NOMO-1 treated with dmso at 0.1 percent for 144 hours (cell line): ENCODE measurements around the gene ANKS6.
A peak's percentile ranks its signal among the peaks of the same experiment; 100 is the strongest.

ENCODE experiments used
- DNase-seq: peaks from one replicate; lab custom pipeline; 2025; ENCODE audit not compliant: unreplicated experiment; lab: John Stamatoyannopoulos, UW

Gene ANKS6

DNA sequence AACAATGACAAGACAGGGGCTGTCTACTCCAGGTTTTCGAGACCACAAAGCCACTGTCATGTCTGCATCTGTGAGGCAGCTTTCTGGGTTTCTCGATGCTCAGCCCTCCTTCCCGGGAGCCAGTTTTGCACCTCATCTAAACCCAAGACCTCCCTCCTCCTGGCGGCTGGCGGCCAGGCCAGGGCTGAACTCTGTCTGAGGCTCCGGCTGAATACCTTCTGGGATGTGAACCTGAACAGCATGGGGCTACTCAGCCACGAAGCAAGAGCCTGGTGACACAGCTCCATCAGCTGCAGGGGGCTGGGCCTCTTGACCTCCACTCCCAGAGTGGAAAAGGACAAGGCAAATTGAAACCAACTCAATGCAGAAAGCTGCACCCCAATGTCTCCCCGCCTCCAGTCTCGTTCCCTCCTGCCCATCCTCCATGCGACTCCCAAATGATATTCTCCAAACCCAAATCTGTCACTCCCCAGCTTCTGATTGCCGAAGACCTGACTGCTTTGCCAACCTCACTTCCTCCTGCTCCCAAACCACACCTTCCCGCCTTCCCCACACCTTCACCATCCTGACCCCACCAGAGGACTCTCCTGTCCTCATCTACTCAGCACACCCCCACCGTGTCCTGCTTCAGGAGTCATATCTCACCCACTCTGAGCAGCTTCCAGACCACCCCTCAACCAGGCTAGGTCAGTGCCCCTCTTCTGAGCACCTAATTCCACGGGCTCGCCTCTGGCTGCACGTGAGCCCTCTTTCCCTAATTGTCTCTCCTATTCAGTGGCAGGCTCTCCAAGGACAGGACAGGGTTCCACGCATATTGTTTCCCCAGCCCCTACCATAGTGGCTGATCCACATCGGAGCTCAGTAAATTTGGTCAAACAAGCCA is 4.5 kb downstream of the ANKS6 start:
- no peak for DNase-seq

DNA sequence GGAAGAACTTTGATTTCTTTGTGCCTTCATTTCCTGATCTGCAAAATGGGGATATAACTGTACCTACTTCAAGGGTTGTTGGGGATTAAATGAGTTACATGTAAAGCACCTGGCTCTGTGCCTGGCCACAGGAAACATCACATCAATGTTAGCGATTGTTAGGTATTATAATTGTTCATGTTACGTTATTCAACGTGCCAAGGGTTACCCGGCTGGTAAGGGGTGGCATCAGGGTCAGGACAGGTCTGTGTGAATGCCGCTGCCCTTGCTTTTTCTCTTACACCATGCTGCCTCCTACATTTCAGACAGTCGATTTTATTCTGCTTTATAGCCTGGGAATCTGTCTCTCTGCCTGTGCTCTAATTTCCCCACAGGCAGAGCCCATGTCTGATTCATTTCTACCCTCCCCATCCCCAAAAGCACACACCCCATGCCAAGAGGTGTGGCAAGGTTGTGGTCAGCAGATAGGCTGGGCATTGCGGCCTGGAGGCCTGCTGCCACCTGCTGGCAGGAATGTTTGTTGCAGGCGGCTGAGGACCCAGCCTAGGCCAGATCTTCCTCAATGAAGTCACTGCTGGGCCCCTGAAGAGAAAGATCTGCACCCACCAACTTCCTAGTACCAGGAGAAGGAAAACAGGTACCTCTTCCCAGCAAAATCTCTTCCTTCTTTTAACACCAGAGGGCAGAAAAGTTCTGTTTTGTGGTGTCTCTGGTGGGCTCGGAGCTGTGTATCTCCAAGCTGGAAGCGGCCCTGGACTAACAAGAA is 5.3 kb downstream of the ANKS6 start:
- DNase-seq = peak; percentile 75

DNA sequence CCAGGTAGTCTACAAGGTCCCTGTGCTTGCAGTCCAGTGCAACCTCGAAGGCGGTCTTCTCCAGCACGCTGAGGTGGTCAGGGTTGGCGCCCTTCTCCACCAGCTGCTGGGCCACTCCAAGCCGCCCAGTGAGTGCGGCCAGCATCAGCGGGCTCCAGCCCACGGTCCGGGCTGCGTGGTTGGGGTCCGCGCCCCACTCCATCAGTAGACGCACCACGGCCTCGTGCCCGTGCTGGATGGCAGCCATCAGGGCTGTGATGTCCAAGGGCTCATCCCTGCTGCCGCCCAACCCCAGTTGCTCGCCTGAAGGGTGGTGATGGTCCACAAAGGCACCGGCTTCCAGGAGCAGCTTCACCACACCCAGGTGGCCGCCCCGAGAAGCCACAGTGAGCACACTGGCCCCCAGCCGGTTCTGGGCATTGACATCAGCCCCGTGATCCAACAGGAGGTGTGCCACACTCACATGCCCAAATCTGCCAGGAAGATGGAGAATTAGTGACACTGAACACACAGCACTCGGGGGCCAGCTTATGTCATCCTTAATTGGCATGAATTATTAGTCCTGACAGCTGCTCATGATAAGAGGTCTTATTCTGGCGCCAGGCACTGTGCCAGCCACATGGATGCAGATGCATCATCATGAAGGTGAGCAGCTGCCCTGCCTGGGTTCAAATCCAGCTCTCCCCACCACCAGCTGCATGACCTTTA is 6.1 kb downstream of the ANKS6 start:
- no peak for DNase-seq

DNA sequence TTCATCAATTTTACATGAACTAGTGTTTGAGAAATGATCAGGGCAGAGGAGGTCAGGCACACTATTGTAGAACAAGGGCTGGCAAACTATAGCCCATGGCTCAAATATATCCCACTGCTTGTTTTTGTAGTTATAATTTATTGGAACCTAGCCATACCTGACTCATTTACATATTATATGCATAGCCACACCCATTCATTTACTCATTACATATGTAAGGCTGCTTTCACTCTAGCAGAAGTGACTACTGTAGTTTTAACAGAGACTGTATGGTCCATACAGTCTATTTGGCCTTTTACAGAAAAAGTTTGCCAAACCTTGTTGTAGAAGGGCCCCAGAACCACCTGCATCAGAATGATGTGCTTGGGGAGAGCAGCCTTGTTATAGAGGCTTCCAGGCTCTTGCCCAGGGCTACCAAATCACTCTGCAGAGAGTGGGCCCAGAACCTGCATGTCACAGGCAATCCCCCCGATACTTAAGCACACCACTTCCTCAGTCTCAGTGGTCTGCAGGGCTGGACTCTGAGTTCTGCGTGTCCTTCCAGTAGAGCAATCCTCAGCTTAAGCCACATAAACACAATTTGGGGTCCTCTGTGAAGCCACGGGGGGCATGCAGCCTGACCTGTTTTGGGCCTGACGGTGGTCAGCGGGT is 6.7 kb downstream of the ANKS6 start:
- DNase-seq = no peak

DNA sequence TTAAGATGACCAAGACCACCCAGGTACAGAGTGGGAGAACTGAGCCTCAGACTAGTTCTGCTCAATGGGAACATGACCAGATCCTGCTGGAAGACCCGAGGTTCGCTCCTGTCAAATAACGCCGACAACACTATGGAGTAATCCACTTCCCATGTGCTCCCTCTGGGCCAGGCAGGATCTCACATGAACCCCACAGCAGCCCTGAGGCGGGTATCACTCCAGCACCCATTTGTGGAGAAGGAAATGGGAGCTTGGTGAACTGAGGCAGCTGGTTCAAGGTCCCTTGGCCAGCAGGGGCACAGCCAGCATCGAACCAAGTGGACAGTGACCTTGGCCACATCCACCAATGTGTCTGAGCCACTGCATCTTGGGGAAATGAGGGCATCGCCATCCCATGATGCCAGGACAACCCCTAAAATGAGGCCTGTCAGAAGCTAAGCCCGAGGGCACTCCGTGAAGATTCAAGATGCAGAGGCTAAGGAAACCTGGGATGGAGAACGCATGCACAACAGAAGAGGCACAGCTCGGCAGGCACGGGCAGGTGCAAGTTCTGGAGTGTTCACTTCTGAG is 8.5 kb downstream of the ANKS6 start:
- no peak for DNase-seq

DNA sequence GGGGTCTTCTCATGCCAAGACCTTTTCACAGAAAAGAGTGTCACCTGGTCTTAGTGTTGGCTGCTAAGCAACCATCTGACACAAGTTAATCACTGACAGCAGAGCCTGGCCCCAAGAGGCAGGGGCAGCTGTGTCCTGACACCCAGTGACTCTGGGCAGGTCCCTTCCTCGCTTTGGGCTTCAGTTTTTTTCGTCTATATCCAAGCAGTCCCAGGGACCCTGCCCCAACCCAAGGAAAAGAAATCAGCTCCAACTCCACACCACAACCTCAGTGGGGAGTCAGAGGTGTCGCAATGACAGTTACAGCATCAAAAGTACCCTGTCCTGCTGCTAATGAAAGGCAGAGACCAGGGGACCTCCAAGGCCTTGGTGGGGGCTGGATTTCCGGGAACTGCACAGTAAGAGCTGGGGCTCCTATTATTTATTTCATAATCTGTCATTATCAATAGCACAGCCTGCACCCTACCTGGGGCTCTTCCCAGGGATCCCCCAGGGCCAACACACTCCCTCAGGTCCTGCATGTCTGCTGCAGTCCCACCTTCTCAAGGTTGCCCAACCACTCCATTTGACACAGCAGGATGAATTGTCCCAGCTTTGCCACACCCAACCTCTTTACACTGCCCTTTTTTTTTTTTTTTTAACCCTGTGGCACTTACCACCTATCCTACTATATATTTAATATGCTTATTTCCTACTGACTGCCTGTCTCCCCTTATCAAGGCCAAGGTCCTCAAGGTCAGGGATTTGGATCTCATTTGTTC is 9.4 kb downstream of the ANKS6 start:
- DNase-seq = no peak

DNA sequence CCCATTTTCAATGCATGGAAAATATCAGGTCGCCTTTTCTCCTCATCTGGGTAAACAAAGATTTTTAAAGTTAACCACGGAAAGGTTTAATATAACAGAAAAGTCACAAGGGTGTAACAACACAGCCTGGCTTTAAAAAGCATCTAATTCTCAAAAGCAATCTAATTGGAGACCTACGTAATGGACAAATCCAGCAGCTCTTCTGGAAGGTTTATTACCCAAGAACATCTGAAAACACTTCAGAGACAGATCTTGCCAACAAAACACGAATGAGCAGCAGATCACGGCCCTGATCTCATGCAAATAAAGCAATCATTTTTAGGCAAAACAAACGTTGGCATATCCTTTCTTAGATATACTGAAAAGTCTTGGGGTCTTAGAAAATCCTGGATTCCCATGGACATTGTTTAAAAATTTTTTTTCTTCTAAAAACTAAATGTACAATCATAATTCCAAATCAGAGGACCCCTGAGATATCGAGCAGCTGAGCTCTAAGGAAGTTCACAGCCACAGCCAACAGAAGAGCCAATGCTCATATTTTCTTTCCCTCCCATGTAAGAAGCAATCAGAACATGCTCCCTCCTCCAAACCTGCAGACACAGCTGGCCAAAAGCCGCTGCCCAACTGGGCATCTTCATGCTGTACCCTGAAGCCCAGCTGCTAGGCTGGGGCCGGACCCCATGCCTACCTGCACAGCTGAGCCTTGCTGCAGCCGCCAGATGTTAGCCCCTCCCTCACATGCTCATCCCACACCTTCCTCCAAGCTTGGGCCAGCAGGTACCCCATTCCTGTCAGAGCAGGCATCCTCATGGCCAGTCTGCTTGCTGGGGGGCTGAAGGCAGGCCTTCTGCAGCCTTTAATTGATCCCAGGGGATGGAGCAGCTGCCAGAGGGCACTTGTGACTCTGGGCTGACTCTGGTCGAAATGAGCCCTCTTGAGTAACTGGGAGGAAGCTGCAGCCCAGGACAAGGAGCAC is 11.2 kb downstream of the ANKS6 start:
- DNase-seq = no peak

DNA sequence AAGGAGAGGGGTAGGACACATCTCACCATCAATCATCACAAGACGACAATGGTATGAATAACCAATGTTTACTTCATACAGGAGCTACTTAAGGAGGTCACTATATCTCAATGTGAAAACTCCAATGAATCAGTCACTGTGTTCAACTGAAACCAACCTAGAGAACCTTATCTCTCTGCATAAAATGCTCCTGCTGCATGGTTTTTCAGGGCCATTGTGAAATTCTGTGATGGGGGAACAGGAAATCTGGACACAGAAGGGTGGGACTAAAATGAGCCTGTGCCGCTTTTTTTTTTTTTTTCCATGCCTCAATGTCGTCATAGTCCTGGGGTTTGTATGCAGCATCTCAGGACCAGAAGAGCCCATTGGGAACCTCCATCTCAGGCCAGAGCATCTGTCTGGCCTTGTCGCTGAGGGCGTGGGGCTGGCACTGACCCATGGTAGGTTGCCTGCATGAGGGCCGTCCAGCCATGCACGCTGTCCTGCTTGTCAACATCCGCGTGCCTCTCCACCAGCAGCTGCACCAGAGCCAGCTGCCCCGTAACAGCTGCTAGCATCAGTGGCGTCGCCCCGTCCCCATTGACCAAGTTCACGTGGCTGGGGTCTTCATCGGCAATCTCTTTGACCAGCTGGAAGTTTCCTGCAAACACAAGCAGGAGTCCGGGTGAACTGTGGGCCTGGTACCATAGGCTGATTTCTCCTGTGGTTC is 12.7 kb downstream of the ANKS6 start:
- no peak for DNase-seq

DNA sequence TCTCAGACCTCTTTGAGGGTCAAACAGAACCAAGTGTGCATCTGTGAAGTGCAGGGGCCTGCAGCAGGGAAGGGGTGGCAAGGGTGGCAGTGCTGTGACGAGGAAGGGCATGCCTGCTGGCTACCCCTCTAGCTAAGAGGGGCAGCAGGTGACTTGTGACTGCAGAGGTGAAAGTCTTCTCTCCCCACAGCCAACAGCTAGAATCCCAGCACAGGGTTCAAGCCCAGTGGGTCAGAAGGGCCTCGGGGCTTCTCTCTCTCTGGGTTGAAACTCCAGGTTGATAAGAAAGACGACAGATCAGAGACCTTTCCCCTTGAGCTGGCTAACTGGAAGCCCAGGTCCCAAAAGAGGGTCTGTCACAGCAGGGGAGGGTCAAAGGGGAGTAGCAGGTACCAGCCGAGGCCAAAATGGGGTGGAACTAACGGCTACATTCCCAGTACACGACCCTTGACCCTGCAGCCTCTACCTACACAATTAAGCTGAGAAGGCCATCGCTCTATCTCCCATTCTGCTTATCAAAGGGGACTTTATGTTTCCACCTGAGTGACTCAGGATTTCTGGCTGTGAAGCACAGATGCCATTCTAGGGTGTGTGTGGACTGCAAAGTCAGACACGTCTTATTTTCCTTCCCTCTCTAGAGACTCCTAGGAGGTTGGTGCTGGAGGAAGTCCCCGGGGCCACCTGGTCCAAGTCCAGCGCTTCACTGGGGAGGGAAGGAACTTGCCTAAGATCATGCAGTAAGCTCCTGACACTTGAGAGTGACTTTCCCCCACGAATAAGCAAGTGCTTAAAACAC is 14.6 kb downstream of the ANKS6 start:
- DNase-seq = no peak

DNA sequence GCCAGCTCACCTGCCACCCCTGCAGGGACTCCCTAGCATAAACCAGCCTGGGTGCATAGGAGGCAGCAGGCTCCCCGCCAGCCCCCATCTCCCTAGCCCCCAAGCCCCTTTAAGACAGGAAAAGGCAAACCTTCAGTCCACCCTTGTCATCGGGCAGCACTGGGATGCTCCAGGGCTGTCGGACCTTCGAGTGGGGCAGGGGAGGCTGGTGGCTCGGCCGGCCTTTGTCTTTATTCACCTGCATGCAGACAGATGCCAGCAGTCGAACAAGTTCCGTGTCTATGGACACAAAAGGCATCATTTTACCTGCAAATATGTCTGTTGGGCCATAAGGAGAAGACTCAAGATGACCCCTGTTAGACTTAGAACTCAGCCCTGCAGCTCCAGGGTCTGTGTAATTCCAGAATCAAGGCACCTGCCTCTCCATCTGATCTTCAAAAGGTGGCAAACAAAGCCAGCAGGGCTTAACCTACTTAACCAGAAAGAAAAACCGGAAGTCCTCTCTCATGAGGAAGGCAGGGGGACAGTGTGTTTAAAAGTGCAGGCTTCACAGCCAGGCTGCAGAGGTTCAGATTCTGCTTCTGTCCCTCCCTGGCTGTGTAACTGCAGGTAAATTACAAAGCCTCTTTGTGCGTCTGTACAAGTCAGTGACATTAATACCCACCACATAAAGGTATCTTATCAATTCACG is 16.2 kb downstream of the ANKS6 start:
- DNase-seq = no peak

DNA sequence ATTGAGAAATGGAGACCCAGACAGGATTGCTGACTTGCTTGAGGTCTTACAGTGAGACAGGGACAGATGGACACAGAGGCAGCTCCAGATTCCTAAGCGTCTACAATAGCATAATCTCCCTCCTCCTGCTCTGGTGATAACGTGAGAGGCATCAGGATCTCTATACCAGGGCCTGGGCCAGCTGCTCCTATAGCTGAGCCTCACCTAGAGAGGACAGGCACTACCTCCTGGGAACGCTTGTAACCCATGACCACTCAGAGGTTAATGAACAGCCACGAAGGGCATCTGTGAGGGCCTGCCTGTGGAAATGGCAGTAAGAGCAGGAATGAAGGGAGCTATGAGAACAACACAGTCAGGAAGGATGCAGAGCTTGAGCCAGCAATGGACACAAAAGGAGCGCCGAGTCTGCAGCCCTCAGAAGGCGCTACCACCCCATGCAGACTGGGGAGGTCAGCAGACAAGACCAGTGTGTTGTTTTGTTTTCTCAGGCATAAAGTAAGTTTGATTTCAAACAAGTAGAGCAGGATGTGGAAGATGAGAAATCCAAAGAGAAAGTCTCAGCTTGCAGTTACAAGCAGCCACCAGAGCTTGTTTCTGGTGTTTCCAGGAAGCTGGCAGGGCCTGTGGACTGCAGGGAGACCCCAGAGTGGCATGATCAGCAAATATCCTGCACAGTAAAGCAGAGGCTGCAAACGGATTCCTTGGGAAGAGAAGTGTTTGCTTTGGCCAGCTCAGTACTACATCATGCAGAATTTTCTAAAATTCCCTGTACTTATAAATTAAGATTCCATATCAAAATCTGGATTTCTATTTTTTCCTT is 17.4 kb downstream of the ANKS6 start:
- DNase-seq = no peak

DNA sequence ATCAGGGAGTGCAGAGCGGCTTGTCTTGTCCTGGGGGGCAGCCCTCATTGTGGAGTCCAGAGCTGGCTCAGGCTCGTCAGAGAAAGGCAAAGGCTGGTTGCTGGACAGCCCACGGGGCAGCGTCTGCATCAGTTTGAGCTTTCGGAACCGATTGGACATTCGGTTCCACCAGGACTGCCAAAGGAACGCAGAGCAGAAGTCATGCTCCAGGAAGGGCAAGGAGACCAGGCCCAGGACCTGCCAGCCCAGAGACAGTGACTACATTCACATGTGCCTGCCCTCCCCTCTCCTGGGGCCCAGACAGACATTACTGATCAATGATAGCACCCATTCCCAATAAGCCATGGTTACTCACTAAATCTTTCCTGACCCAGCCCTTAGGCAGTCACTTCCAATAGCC is 18.1 kb downstream of the ANKS6 start:
- DNase-seq = no peak

DNA sequence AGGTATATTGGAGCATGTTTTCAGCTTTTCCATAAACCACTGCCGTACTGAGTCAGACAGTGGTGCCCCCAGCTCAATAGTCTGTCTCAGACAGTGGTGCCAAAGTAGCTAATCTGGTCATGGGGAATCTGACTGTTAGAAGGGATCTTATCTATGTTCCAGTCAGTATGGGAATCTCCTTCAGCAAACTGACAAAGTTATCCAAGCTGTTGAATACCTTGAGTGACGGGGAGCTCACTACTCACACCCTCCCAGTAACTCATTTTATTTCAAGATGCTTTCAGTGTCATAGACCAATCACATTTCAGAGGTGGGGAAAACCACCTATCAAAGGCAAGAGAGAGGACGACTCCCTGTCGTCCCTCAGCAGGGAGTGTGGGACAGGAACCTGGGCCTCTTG is 18.7 kb downstream of the ANKS6 start:
- DNase-seq = no peak

DNA sequence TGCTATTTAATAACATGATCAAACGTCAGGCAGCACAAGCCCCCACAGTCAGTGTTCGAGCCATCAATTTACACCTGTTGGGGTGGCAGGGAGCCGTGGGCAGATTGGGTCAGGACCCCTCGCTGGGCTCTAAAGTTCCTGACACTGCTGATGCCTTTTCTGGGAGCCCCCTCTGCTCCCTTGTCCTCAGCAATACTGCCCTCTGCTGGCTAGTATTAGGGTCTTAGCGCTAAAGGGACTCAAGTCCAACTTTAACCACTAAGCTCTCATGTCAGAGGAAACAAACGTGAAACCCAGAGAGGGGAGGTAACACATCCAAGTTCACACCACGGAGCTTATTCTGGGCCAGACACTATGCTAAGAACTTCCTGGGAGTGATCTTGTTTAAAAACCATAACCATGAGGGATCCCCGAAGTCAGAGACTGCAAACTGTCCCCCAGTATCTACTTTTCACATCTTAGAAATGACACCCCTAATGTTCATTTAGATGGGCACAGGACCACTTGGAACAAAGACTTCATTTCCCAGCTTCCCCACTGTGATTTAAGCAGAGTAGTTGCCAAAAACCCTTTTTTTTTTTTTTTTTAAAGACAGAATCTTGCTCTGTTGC is 20.4 kb downstream of the ANKS6 start:
- peak; percentile 27 for DNase-seq

DNA sequence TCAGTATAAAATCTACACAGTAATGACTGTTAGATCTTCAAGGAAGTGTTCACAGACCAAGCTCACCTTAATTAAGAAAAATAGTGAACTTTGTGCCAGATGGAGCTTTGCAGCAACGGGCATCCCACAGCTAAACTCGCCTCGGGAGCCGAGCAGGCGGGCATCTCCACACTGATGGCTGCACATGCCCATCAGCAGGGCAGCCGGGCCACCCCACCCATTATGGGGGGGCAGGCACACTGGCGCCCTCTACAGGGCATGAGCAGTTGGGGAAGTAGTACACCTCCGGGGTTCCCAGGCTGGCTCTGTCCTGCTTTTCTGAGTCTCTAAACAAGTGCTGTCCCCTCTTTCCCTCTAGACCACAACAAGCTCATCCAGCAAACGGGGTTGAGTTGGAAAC is 21.6 kb downstream of the ANKS6 start:
- no peak for DNase-seq

DNA sequence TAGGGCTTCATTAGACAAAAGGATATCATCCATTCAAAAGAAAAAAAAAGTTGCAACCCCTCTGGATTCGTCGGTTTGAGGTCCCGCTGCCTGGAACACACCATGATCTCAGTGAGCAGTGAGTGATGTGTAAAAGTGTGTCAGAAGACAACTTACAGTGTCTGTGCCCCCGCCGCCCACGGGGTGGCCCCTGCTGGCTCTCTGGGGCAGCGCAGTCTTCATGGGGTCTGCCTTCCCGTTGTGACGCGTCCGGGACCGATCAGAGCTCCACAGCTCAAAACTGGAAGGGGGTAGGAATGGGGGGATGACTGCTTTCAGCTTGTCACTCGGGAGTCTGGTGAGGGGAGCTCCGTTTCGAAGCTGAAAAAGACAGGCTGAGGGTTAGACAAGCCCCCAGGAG is 22.6 kb downstream of the ANKS6 start:
- DNase-seq = no peak
